SH-SY5Y (cell line): ENCODE measurements around the gene FBXO24.

Experiments used
- GATA2 ChIP-seq: IDR thresholded peaks from 2 replicates; pipeline ENCODE4 v1.6.1; 2011; ENCODE audit warnings: mild to moderate bottlenecking, low read depth, low read length
- GATA3 ChIP-seq: IDR thresholded peaks from 2 replicates; pipeline ENCODE4 v1.6.1; 2011; ENCODE audit warnings: low read depth, mild to moderate bottlenecking, low read length, moderate library complexity

DNA sequence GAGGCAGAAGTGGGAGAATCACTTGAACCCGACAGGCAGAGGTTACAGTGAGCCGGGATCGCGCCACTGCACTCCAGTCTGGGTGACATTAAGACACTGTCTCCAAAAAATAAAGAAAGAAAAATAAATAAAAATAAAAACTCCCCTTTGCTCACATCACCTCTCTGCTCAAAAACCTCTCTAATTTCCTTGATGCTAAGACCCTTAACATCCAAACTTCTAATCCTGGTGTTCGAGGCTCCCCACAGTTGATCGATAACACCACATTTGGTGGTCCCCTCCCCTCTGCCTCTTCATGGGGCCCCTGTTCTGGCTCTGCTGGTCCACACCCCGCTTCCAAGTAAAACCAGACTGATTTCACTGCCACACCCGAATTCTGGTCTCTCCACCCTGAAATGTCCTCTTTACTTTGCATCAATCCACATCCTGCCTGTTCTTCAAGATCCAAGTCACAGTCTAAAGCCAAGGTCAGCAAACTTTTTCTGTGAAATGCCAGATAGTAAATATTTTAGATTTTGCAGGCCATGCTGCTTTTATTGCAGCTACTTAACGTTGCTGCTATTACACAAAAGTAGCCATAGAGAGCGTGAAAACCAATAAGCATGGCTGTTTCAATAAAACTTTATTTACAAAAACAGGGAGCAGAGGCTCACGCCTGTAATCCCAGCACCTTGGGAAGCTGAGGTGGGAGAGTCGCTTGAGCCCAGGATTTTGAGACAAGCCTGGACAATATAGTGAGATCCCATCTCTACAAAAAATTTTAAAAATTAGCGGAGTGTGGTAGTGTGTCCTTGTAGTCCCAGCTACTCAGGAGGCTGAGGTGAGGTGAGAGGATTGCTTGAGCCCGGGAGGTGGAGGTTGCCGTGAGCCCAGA, 38.1 kb downstream of the FBXO24 start:
- TF ChIP-seq GATA2, result no peak
- TF ChIP-seq GATA3, result no peak
